T-cell (primary cell): ENCODE measurements around the gene CCDC87. TPM values are rescaled to one million over a fixed set of nuclear protein-coding genes. Genes with fewer than 3 reads are reported as not detected.

Experiments
- ATAC-seq, 4 experiments: fragments of 200-7000 bp in 3 of 4; fragments of 150-1000 bp in 1 of 4; cut with Tn5 transposase; replicated peaks in 1 of 4; 1 replicate in 3 of 4; 2 replicates in 1 of 4; pipeline ENCODE4 v1.10.0; 2021; ENCODE audit warnings: moderate library complexity in 3 of 4, mild to moderate bottlenecking in 2 of 4, moderate number of reproducible peaks in 1 of 4
- CTCF ChIA-PET, 2 donors: fragments of 300-600 bp; sonication (Branson Sonifier 250); formaldehyde crosslinking; loops; one replicate each; lab custom pipeline; 2022; ENCODE audit warnings: antibody characterized with exemption in 2 of 2; lab: Charles Lee
- POLR2A ChIA-PET, 2 donors: fragments of 300-600 bp; sonication (Branson Sonifier 250); formaldehyde crosslinking; loops; one replicate each; lab custom pipeline; 2022; ENCODE audit warnings: antibody characterized with exemption in 2 of 2; lab: Charles Lee
- DNase-seq, 35 experiments: peaks; one replicate each; pipeline versions ENCODE4 v3.0.0 to v3.0.0-alpha.2; 2013 to 2023
- H3K27ac ChIP-seq: one replicate; pipeline ENCODE4 v1.5.1; 2013; ENCODE audit warnings: low read length
- H3K27me3 ChIP-seq, 2 experiments: replicated peaks in 1 of 2; 1 replicate in 1 of 2; 2 replicates in 1 of 2; pipeline versions ENCODE4 v1.6.1 to v1.7.0; 2013; ENCODE audit warnings: low read length in 1 of 2, mixed read lengths in 1 of 2; ENCODE audit not compliant: control insufficient read depth in 2 of 2, insufficient read depth in 2 of 2; ENCODE audit errors: extremely low read depth in 1 of 2
- H3K36me3 ChIP-seq, 2 donors: 1 replicate in 1 of 2; 2 replicates in 1 of 2; pipeline versions ENCODE4 v1.6.1 to v1.7.0; 2013; ENCODE audit warnings: low read length in 1 of 2; ENCODE audit not compliant: control insufficient read depth in 2 of 2, insufficient read depth in 1 of 2; ENCODE audit errors: extremely low read depth in 1 of 2
- H3K4me1 ChIP-seq, 2 experiments: 1 replicate in 1 of 2; 2 replicates in 1 of 2; pipeline versions ENCODE4 v1.6.1 to v1.7.0; 2013; ENCODE audit warnings: low read length in 2 of 2, mixed read lengths in 1 of 2; ENCODE audit not compliant: insufficient read depth in 2 of 2, control insufficient read depth in 1 of 2; ENCODE audit errors: extremely low read depth in 1 of 2
- H3K4me3 ChIP-seq, 2 donors: 1 replicate in 1 of 2; 2 replicates in 1 of 2; pipeline versions ENCODE4 v1.5.1 to v1.7.0; 2013; ENCODE audit warnings: mild to moderate bottlenecking in 2 of 2, low read length in 1 of 2, moderate library complexity in 1 of 2; ENCODE audit not compliant: control insufficient read depth in 1 of 2; ENCODE audit errors: extremely low read depth in 1 of 2
- H3K9me3 ChIP-seq: 2 replicates; pipeline ENCODE4 v1.7.0; 2013
- H3K27ac Mint-ChIP-seq, 2 donors: one replicate each; pipeline ENCODE4 v1.8.0; 2020 to 2021; ENCODE audit warnings: mild to moderate bottlenecking in 2 of 2, mixed read lengths in 2 of 2
- H3K27me3 Mint-ChIP-seq, 2 donors: one replicate each; pipeline ENCODE4 v1.8.0; 2021 to 2022; ENCODE audit warnings: mixed read lengths in 2 of 2
- H3K36me3 Mint-ChIP-seq: one replicate; pipeline ENCODE4 v1.8.0; 2021; ENCODE audit warnings: mixed read lengths
- H3K4me1 Mint-ChIP-seq, 3 donors: one replicate each; pipeline ENCODE4 v1.8.0; 2020 to 2022; ENCODE audit warnings: mixed read lengths in 3 of 3, mild to moderate bottlenecking in 1 of 3
- H3K4me3 Mint-ChIP-seq, 3 donors: one replicate each; pipeline ENCODE4 v1.8.0; 2020 to 2022; ENCODE audit warnings: mild to moderate bottlenecking in 3 of 3, mixed read lengths in 3 of 3, moderate library complexity in 3 of 3
- H3K9me3 Mint-ChIP-seq, 3 donors: one replicate each; pipeline ENCODE4 v1.8.0; 2020 to 2022; ENCODE audit warnings: mixed read lengths in 3 of 3
- WGBS: methylation state at CpG from one replicate; pipeline ENCODE4 v1.1.5; 2013; ENCODE audit warnings: missing lambda C conversion rate; ENCODE audit not compliant: insufficient coverage; 5-methylcytosine and 5-hydroxymethylcytosine counted together
- total RNA-seq, 35 experiments: library from RNA in 6 of 35; stranded (reverse) in 6 of 35; fragments of 120-200 nt in 1 of 35; gene quantifications; one replicate each; pipeline versions ENCODE4 v1.2.1 to v1.2.4 and lab custom pipeline; 2013 to 2026

The CCDC87 gene
- total RNA-seq, 5 donors from 2014 or later (not counting 1 experiment from before 2014, with no cell fraction given) = 0.10 to 0.65 (median 0.32) TPM

- WGBS = under 1% methylated on average over 55 of the region's 63 CpGs
- DNase-seq (peak; percentile 80 to 99 (median 97)), ATAC-seq (peak; percentile 88 to 95 (median 92))
- peaks cover 9 to 48% of the 10 kb centered on the region in 2 donors for H3K36me3 ChIP-seq
- POLR2A ChIA-PET = interaction anchor here (0.6 to 5.7 kb wide), 20 partner anchors 9 to 601 kb away, joined by 3 to 165 read pairs (median 6); partner anchors contain the start of genes RBM4B (in 2 of the 2), CCDC87 (in 1 of the 2), CCS (in 1 of the 2) and PELI3 (in 1 of the 2)
- no peaks in the 10 kb centered on the region for H3K27me3 ChIP-seq
- H3K4me1 Mint-ChIP-seq = peaks cover 65 to 72% (median 67%) of the 10 kb centered on the region in 3 donors
- H3K36me3 Mint-ChIP-seq = peaks cover 43% of the 10 kb centered on the region
- H3K27me3 Mint-ChIP-seq = no peaks in the 10 kb centered on the region
- peak within 1 kb of the TSS; percentile 79 for H3K27ac ChIP-seq
- peak within 1 kb of the TSS; percentile 78 to 100 for H3K4me3 ChIP-seq
- peaks cover 45 to 51% of the 10 kb centered on the region in 2 experiments for H3K4me1 ChIP-seq
- CTCF ChIA-PET = interaction anchor here (0.6 to 3.0 kb wide), 15 partner anchors 9 to 927 kb away, joined by 3 to 27 read pairs (median 4); partner anchors contain the start of genes CCDC87 (in 1 of the 2), KAT5 (in 1 of the 2), MRPL11 (in 1 of the 2) and RBM14 (in 1 of the 2)
- H3K27ac Mint-ChIP-seq = peak within 1 kb of the TSS; percentile 97
- H3K9me3 ChIP-seq = no peaks in the 10 kb centered on the region
- no peaks in the 10 kb centered on the region for H3K9me3 Mint-ChIP-seq
- H3K4me3 Mint-ChIP-seq = peak within 1 kb of the TSS; percentile 98 to 99 (median 99)
These were observed 45.6 kb upstream of the CCDC87 start, which contains the start of gene RBM4 for GRCh38 chr11:66638177-66639065. Gene RBM4 (plus strand): TSS chr11:66638703. CDS start chr11:66639712, 1,009 bp downstream.

GRCh38 chr11:66637557-66638176 is 44.8 kb upstream of the CCDC87 start:
- ATAC-seq = no peak
- peak overlapping the region; percentile 98 to 99 (median 99) for H3K4me3 Mint-ChIP-seq

GRCh38 chr11:66636411-66636810 is 43.5 kb upstream of the CCDC87 start:
- H3K9me3 Mint-ChIP-seq = no peaks in the 10 kb centered on the region
- H3K4me1 Mint-ChIP-seq = peaks cover 53 to 62% (median 56%) of the 10 kb centered on the region in 3 donors
- peak overlapping the region; percentile 39 to 52 for H3K27ac Mint-ChIP-seq
- no peak for DNase-seq
- H3K36me3 ChIP-seq = peaks cover 5 to 37% of the 10 kb centered on the region in 2 donors
- H3K4me3 ChIP-seq = no peak overlapping the region
- H3K4me1 ChIP-seq = peaks cover 26 to 53% of the 10 kb centered on the region in 2 experiments
- no peak for ATAC-seq
- H3K27me3 Mint-ChIP-seq = no peaks in the 10 kb centered on the region
- no peak overlapping the region for H3K4me3 Mint-ChIP-seq
- H3K27ac ChIP-seq = no peak overlapping the region
- CTCF ChIA-PET = interaction anchor here in 1 of 2 donors (0.6 kb wide), 1 partner anchor 20 kb away, joined by 7 read pairs; the partner anchor contains the start of gene RBM14
- peaks cover 33% of the 10 kb centered on the region for H3K36me3 Mint-ChIP-seq
- H3K9me3 ChIP-seq = no peaks in the 10 kb centered on the region
- H3K27me3 ChIP-seq = no peaks in the 10 kb centered on the region
- whole genome bisulfite sequencing = 89% methylated on average over 2 of the region's 3 CpGs
- POLR2A ChIA-PET = interaction anchor here (0.6 to 5.7 kb wide), 6 partner anchors 11 to 596 kb away, joined by 3 to 165 read pairs (median 4); partner anchors contain the start of gene RBM14 (in 1 of the 2)

More at GRCh38 chr11:66637557-66638176, 44.8 kb upstream of the CCDC87 start:
- Mint-ChIP-seq H3K27me3 (no peaks in the 10 kb centered on the region), H3K4me1 (peaks cover 57 to 68% (median 62%) of the 10 kb centered on the region in 3 donors), H3K27ac (peak overlapping the region; percentile 97), H3K9me3 (no peaks in the 10 kb centered on the region), H3K36me3 (peaks cover 36% of the 10 kb centered on the region)
- peaks cover 5 to 46% of the 10 kb centered on the region in 2 donors for H3K36me3 ChIP-seq
- peak overlapping the region; percentile 78 to 100 for H3K4me3 ChIP-seq
- peaks cover 38 to 49% of the 10 kb centered on the region in 2 experiments for H3K4me1 ChIP-seq
- CTCF ChIA-PET = interaction anchor here (0.6 to 3.0 kb wide), 15 partner anchors 9 to 926 kb away, joined by 3 to 27 read pairs (median 4); partner anchors contain the start of genes CCDC87 (in 1 of the 2), KAT5 (in 1 of the 2), MRPL11 (in 1 of the 2) and RBM14 (in 1 of the 2)
- no peak for DNase-seq
- WGBS = 64% methylated on average over 7 of the region's 12 CpGs
- H3K27ac ChIP-seq = peak overlapping the region; percentile 78
- no peaks in the 10 kb centered on the region for H3K27me3 ChIP-seq
- no peaks in the 10 kb centered on the region for H3K9me3 ChIP-seq
- POLR2A ChIA-PET = interaction anchor here (0.7 to 5.7 kb wide), 20 partner anchors 8 to 602 kb away, joined by 3 to 165 read pairs (median 6); partner anchors contain the start of genes RBM4B (in 2 of the 2), CCDC87 (in 1 of the 2), CCS (in 1 of the 2) and PELI3 (in 1 of the 2)

GRCh38 chr11:66632952-66633351 is 40.1 kb upstream of the CCDC87 start:
- Mint-ChIP-seq H3K4me3 (no peak overlapping the region), H3K9me3 (no peaks in the 10 kb centered on the region), H3K36me3 (peaks cover 34% of the 10 kb centered on the region), H3K4me1 (peaks cover 51 to 60% (median 51%) of the 10 kb centered on the region in 3 donors), H3K27me3 (no peaks in the 10 kb centered on the region), H3K27ac (no peak overlapping the region)
- POLR2A ChIA-PET = interaction anchor here (0.6 to 2.7 kb wide), 3 partner anchors 10 to 14 kb away, joined by 4 to 19 read pairs (median 9); no protein-coding TSS in a partner anchor
- no CpG with 5 or more reads among the region's 2 CpGs for WGBS
- Histone ChIP-seq H3K9me3 (no peaks in the 10 kb centered on the region), H3K27ac (no peak overlapping the region), H3K4me3 (no peak overlapping the region), H3K27me3 (no peaks in the 10 kb centered on the region), H3K4me1 (peaks cover 7 to 34% of the 10 kb centered on the region in 2 experiments), H3K36me3 (peaks cover 0 to 49% of the 10 kb centered on the region in 2 donors)
- ATAC-seq = no peak
- CTCF ChIA-PET = no interaction called here
- no peak for DNase-seq

- no peak for DNase-seq
These were observed 39.0 kb upstream of the CCDC87 start for GRCh38 chr11:66631883-66632282.

More at GRCh38 chr11:66631883-66632282, 39.0 kb upstream of the CCDC87 start:
- POLR2A ChIA-PET = interaction anchor here (0.6 to 2.2 kb wide), 5 partner anchors 9 to 114 kb away, joined by 4 to 16 read pairs (median 6); no protein-coding TSS in a partner anchor
- H3K27me3 Mint-ChIP-seq = no peaks in the 10 kb centered on the region
- H3K4me3 Mint-ChIP-seq = no peak overlapping the region
- no peaks in the 10 kb centered on the region for H3K27me3 ChIP-seq
- H3K36me3 ChIP-seq = peaks cover 10 to 59% of the 10 kb centered on the region in 2 donors
- peaks cover 44% of the 10 kb centered on the region for H3K36me3 Mint-ChIP-seq
- no peak for ATAC-seq
- 98% methylated on average over 5 of the region's 6 CpGs for WGBS
- H3K4me3 ChIP-seq = no peak overlapping the region
- CTCF ChIA-PET = interaction anchor here in 1 of 2 donors (0.6 kb wide), 1 partner anchor 14 kb away, joined by 4 read pairs; no protein-coding TSS in a partner anchor
- no peaks in the 10 kb centered on the region for H3K9me3 ChIP-seq
- no peaks in the 10 kb centered on the region for H3K9me3 Mint-ChIP-seq
- no peak overlapping the region for H3K27ac Mint-ChIP-seq
- H3K4me1 Mint-ChIP-seq = peaks cover 51 to 60% (median 53%) of the 10 kb centered on the region in 3 donors
- H3K4me1 ChIP-seq = peaks cover 2 to 32% of the 10 kb centered on the region in 2 experiments
- H3K27ac ChIP-seq = no peak overlapping the region
